Stimulated activated CD4-positive, alpha-beta T cell treated with anti-CD3 and anti-CD28 coated beads, Interleukin-15, amount 100 ng/mL, for 1 hour (primary cell): ENCODE measurements around the gene TBC1D3I.
"Not testable (repeated sequence)": the region's sequence is repeated elsewhere in the genome, so short reads cannot be mapped to it uniquely, and the experiment has no call there.

Experiments used
- DNase-seq, 2 donors: peaks; one replicate each; pipeline ENCODE4 v3.0.0-alpha.2; 2020; ENCODE audit warnings: low read depth in 1 of 2, low spot score in 1 of 2

Gene TBC1D3I

GRCh38 chr17:36264470-36264869 lies at the start of gene TBC1D3I:
Gene TBC1D3I (minus strand): TSS chr17:36264570. CDS start chr17:36262985, 1,585 bp downstream.
- not testable (repeated sequence) for DNase-seq

GRCh38 chr17:36295161-36295560 lies 30.8 kb upstream of the TBC1D3I start:
- not testable (repeated sequence) for DNase-seq

- not testable (repeated sequence) for DNase-seq
Observed at GRCh38 chr17:36289965-36290612, 25.7 kb upstream of the TBC1D3I start.

DNA sequence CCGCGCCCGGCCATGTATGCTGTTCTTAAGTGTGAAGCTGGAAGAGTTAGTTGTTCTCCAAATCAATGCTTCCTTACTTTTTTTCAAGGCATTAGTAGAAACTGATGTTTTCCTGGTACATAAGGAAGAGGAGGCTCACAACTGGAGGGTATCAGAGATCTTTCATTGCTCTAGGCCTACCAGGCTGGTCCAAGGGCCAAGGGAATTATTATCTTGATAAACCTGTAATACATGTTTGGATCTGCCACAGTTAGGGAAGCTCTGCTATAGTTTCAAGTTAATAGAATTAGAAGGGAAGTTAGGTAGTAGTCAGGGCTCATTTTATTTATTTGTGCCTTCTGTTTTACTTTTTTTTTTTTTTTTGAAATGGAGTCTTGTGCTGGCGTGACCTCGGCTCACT lies 19.8 kb upstream of the TBC1D3I start:
- DNase-seq, result not testable (repeated sequence)

GRCh38 chr17:36283256-36283655 lies 18.9 kb upstream of the TBC1D3I start:
- not testable (repeated sequence) for DNase-seq

DNA sequence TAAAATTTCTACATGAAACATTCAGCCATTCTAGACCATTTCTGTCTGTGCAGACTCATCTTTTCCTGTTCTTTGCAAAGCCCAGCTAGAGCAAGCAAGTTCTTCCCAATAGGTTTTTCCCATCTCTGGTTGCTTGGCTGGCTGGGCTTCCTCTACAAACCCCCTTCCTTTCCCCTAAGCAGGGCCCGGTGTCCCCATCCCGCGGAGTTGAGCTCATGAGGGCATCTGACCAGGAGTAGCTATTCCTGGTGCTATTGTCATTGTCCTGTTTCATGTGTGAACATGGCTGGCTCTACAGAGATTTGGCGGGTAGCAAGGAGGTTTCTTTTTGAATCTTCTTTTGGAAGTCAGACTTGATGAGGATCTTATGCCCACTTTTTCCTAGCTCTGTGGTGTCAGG lies 22.3 kb downstream of the TBC1D3I start:
- DNase-seq, result not testable (repeated sequence)

DNA sequence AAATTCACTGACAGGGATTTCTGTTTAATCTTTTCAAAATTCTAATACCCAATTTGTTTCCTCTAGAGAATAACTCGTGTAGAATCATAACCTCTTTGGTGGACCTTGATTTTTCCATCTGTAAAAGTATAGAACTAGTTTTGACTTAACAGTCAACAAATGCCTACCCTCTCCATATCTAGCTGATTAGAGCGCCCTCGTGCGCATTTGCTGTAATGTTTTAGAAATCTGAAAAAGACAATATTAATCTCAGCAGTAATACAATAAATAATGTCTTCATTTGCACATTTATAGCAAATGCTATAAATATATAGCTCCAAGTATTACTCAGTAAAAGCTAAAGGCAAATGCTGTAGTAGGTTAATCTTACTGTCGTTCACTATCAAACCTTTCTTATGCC lies 34.7 kb downstream of the TBC1D3I start:
- not testable (repeated sequence) for DNase-seq

DNA sequence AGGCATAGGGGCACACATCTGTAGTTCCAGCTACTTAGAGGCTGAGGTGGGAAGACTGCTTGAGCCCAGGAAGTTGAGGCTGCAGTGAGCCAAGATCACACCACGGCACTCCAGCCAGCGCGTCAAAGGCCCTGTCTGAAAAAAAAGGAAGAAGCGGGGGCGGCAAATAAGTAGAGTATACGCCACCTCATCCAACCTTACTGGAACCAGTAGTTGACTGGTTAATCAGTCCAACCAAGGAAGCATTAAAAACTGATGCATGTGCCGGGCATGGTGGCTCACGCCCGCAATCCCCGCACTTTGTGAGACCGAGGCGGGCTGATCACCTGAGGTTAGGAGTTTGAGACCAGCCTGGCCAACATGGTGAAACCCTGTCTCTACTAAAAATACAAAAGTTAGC lies 41.4 kb downstream of the TBC1D3I start:
- not testable (repeated sequence) for DNase-seq

GRCh38 chr17:36221581-36222100 lies 42.7 kb downstream of the TBC1D3I start:
- DNase-seq, result not testable (repeated sequence)

- DNase-seq, result not testable (repeated sequence)
Observed at GRCh38 chr17:36220737-36221580, 43.4 kb downstream of the TBC1D3I start.

DNA sequence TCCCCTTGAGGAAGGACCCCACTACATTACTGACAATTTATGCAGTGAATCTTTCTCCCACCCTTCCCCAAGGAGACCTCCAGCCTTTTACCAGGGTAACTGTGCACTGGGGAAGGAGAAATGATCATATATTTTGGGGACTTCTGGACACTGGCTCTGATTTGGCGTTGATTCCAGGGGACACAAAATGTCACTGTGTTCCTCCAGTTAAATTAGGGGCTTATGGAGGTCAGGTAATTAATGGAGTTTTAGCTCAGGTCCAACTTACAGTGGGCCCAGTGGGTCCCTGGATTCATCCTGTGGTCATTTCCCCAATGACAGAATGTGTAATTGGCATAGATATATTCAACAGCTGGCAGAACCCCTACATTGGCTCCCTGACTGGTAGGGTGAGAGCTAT lies 44.8 kb downstream of the TBC1D3I start:
- DNase-seq, result not testable (repeated sequence)

DNA sequence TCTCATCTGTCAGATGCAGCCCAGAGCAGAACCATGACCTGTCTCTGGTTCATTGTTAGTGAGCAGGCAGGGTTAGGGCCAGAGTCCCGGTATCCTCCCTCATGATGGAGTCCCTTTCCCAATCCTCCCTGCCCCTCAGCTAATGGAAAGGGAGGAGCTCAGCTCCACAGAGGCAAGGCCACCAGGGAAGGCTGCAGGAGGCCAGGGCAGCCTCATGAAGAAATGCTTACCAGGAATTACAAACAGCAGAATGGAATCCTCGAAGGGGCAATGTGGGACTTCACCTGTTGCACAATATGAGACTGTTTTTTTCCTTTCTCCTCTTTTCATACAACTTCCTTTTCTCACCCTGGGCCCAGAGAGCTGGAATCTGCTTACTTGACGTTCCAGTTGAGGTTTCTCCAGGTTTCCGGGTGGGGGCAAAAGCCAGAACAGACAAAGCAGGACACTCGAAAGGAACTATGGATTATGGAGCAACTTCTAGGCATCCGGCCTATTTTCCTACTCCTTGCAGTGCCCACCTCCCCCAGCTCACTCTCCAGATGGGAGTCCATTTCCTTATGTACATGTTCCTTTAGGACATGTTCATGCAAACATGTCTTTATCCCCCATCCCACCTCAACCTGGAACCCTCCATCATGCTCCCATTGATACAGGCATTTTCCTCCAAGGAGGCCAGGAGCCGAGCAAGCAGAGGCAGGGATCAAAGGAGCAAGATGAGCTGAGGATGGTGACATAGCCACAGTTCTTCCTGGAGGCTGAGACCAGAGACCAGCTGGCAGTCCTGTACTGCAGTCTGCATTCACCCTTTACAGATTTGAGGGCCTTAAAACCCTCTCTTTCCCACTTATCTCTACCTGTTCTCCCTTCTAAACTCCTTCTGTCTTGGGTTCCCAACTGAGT lies 48.7 kb downstream of the TBC1D3I start:
- not testable (repeated sequence) for DNase-seq

- DNase-seq, result no peak
Observed at GRCh38 chr17:36214918-36215317, 49.5 kb downstream of the TBC1D3I start.

DNA sequence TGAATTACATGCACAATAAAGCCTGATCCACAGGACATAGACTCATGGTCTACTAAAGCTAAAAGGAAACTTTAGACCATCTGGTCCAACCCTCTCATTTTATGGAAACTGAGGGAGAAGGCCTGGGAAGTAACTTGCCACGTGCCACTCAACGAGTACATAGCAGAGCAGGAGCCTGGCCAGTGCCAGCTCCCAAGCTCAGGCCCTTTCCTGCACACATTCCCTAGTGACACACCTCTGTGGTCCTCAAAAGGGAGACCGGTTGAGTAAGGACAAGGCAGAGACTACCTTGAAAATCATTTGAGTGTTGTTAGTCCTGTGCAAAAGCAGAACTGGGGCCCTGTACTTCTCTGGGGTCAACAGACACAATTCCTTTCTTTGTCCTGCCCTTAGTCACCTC lies 50.7 kb downstream of the TBC1D3I start:
- no peak for DNase-seq

- no peak for DNase-seq
Observed at GRCh38 chr17:36212966-36213365, 51.4 kb downstream of the TBC1D3I start.

GRCh38 chr17:36212272-36212605 lies 52.1 kb downstream of the TBC1D3I start:
- DNase-seq, result no peak

DNA sequence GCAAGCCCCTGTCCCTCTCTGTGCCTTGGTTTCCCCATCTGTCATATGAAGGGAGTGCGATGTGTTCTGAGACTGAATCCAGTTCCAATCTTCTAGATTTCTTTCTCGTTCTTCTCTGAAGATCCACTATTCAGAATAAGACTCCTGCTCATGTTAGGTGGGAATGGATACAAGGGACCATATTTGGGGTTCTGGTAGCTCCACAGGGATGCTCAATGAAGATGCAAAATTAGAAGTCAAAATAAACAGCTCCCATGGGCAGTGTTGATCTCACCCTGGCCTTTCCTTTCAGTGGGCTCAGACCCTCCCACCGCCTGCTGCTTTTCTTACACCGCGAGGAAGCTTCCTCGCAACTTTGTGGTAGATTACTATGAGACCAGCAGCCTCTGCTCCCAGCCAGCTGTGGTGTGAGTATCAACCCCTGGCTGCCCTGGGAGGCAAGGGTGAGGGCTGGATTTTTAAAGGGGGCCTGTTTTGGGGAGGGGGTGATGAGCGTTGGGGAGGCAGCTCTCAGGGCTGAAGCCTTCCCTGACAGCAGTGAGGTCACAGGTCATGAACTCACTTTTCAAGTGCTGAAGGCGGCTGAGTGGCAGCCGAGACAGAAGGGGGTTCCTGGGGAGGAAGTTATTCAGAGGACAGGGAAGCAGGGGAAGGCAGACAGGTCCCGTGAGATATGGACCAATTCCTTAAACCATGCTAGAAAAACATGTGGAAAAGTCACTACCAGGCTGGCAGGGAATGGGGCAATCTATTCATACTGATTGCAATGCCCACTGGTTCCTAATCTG lies 52.7 kb downstream of the TBC1D3I start:
- DNase-seq, result not testable (repeated sequence)

- not testable (repeated sequence) for DNase-seq
Observed at GRCh38 chr17:36210439-36211211, 53.7 kb downstream of the TBC1D3I start, which contains the start of gene CCL4L2. Gene CCL4L2 (plus strand): TSS chr17:36211063.

- DNase-seq, result no peak
Observed at GRCh38 chr17:36209575-36209974, 54.8 kb downstream of the TBC1D3I start.
